Measurements from ENCODE around the gene DMD. TPM values are rescaled to one million over a fixed set of nuclear protein-coding genes. Genes with fewer than 3 reads are reported as not detected.

DMD gene
- polyA plus RNA-seq, 1 donor from 2014 or later: 21.6 TPM

- no peaks in the 10 kb centered on the region for H3K36me3 ChIP-seq (ENCODE audit: insufficient read depth, low read length)
- H3K79me2 ChIP-seq (replicated peaks; ENCODE audit: insufficient read depth, low read length): no peaks in the 10 kb centered on the region
- no peak overlapping the region for H3K9ac ChIP-seq (ENCODE audit: low read length)
- no peaks in the 10 kb centered on the region for H3K9me2 ChIP-seq (ENCODE audit: insufficient read depth, low read length)
- no peak overlapping the region for H2AFZ ChIP-seq (ENCODE audit: low read depth, low read length)
- no peaks in the 10 kb centered on the region for H3K9me3 ChIP-seq (ENCODE audit: low read length)
- H3K27ac ChIP-seq (ENCODE audit: low read length): no peak overlapping the region
- no peak overlapping the region for H3K4me3 ChIP-seq (ENCODE audit: low read length)
- TF ChIP-seq POLR2AphosphoS5 (IDR thresholded peaks at IDR 0.05) (no peak), EP300 (conservative IDR thresholded peaks at IDR 0.05; ENCODE audit: poor library complexity, severe bottlenecking) (no peak), REST (IDR thresholded peaks at IDR 0.05; ENCODE audit: borderline replicate concordance) (no peak), SMC3 (conservative IDR thresholded peaks at IDR 0.05; ENCODE audit: poor library complexity) (no peak), EZH2 (IDR thresholded peaks at IDR 0.05; ENCODE audit: borderline replicate concordance, insufficient read depth, low read length, poor library complexity, severe bottlenecking) (no peak), CTCF (IDR thresholded peaks at IDR 0.05; ENCODE audit: poor library complexity, severe bottlenecking) (no peak), RAD21 (conservative IDR thresholded peaks at IDR 0.05) (no peak), TAF1 (IDR thresholded peaks at IDR 0.05; ENCODE audit: low read depth) (no peak), MXI1 (conservative IDR thresholded peaks at IDR 0.05; ENCODE audit: poor library complexity, severe bottlenecking) (no peak)
- no peaks in the 10 kb centered on the region for H3K27me3 ChIP-seq (ENCODE audit: insufficient read depth, low read depth, low read length)
- H3F3A ChIP-seq (ENCODE audit: insufficient read depth, low read length, poor library complexity, severe bottlenecking): no peaks in the 10 kb centered on the region
- H4K20me1 ChIP-seq (ENCODE audit: insufficient read depth): no peaks in the 10 kb centered on the region
- no peak overlapping the region for H3K4me2 ChIP-seq (ENCODE audit: low read length)
Observed at GRCh38 chrX:31847773-31848172, 1363.6 kb downstream of the DMD start.

- H3K4me2 ChIP-seq (ENCODE audit: low read length): no peak overlapping the region
- H3K27ac ChIP-seq (ENCODE audit: low read length): no peak overlapping the region
- H3K9me3 ChIP-seq (ENCODE audit: low read length): no peaks in the 10 kb centered on the region
- H3K27me3 ChIP-seq (ENCODE audit: insufficient read depth, low read depth, low read length): no peaks in the 10 kb centered on the region
- no peak overlapping the region for H3K9ac ChIP-seq (ENCODE audit: low read length)
- H3K9me2 ChIP-seq (ENCODE audit: insufficient read depth, low read length): no peaks in the 10 kb centered on the region
- no peaks in the 10 kb centered on the region for H3K79me2 ChIP-seq (replicated peaks; ENCODE audit: insufficient read depth, low read length)
- TF ChIP-seq CTCF (IDR thresholded peaks at IDR 0.05; ENCODE audit: poor library complexity, severe bottlenecking): no peak
- TF ChIP-seq SMC3 (conservative IDR thresholded peaks at IDR 0.05; ENCODE audit: poor library complexity): no peak
- TF ChIP-seq POLR2AphosphoS5 (IDR thresholded peaks at IDR 0.05): no peak
- TF ChIP-seq EP300 (conservative IDR thresholded peaks at IDR 0.05; ENCODE audit: poor library complexity, severe bottlenecking): no peak
- no peak for TF ChIP-seq REST (IDR thresholded peaks at IDR 0.05; ENCODE audit: borderline replicate concordance)
- TF ChIP-seq EZH2 (IDR thresholded peaks at IDR 0.05; ENCODE audit: borderline replicate concordance, insufficient read depth, low read length, poor library complexity, severe bottlenecking): no peak
- TF ChIP-seq TAF1 (IDR thresholded peaks at IDR 0.05; ENCODE audit: low read depth): no peak
- no peak for TF ChIP-seq RAD21 (conservative IDR thresholded peaks at IDR 0.05)
- no peak for TF ChIP-seq MXI1 (conservative IDR thresholded peaks at IDR 0.05; ENCODE audit: poor library complexity, severe bottlenecking)
- H3K36me3 ChIP-seq (ENCODE audit: insufficient read depth, low read length): no peaks in the 10 kb centered on the region
- no peaks in the 10 kb centered on the region for H4K20me1 ChIP-seq (ENCODE audit: insufficient read depth)
- no peaks in the 10 kb centered on the region for H3F3A ChIP-seq (ENCODE audit: insufficient read depth, low read length, poor library complexity, severe bottlenecking)
- H2AFZ ChIP-seq (ENCODE audit: low read depth, low read length): no peak overlapping the region
- H3K4me3 ChIP-seq (ENCODE audit: low read length): no peak overlapping the region
Observed at GRCh38 chrX:31845003-31845402, 1366.3 kb downstream of the DMD start.
